ENCODE results near the gene KRTAP9-7. TPM values are rescaled to one million over a fixed set of nuclear protein-coding genes. Genes with fewer than 3 reads are reported as not detected.

KRTAP9-7 gene
- total RNA-seq, 1 donor from 2014 or later = not detected

DNA sequence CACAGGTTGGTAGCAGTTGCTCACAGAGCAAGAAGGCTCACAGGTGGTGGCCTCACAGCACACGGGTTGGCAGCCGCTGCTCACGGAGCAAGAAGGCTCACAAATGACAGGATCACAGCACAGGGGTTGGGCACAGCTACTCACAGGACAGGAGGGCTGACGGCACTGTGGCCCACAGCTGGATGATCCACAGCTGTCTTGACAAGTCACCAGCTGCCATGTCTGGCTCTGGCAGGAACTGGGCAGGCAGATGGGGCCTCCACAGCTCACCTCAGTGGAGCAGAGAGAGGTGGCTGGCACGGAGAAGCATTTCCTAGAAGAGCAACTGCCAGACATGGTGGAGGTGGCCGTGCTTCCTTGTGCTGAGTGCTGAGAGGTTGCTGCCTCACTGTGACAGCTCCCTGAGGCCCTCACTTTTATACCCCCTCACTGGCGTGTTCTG is 33.4 kb downstream of the KRTAP9-7 start, which contains the start of gene KRTAP16-1:
KRTAP16-1 (minus strand) TSS at position 392 of the 442 bp plus-strand sequence; CDS start at position 336, 56 bp downstream.
- Mint-ChIP-seq H3K4me3 (ENCODE audit: unreplicated experiment) (no peak within 1 kb of the TSS), H3K27me3 (ENCODE audit: unreplicated experiment) (no peaks in the 10 kb centered on the region), H3K4me1 (ENCODE audit: unreplicated experiment) (peaks cover 14% of the 10 kb centered on the region), H3K36me3 (ENCODE audit: unreplicated experiment) (no peaks in the 10 kb centered on the region), H3K9me3 (ENCODE audit: unreplicated experiment) (no peaks in the 10 kb centered on the region), H3K27ac (ENCODE audit: unreplicated experiment) (no peak within 1 kb of the TSS)
- TF ChIP-seq, protein P1, sequence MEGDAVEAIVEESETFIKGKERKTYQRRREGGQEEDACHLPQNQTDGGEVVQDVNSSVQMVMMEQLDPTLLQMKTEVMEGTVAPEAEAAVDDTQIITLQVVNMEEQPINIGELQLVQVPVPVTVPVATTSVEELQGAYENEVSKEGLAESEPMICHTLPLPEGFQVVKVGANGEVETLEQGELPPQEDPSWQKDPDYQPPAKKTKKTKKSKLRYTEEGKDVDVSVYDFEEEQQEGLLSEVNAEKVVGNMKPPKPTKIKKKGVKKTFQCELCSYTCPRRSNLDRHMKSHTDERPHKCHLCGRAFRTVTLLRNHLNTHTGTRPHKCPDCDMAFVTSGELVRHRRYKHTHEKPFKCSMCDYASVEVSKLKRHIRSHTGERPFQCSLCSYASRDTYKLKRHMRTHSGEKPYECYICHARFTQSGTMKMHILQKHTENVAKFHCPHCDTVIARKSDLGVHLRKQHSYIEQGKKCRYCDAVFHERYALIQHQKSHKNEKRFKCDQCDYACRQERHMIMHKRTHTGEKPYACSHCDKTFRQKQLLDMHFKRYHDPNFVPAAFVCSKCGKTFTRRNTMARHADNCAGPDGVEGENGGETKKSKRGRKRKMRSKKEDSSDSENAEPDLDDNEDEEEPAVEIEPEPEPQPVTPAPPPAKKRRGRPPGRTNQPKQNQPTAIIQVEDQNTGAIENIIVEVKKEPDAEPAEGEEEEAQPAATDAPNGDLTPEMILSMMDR (IDR thresholded peaks at IDR 0.05) = no peak
- DNase-seq (ENCODE audit: extremely low spot score, unreplicated experiment) = no peak

DNA sequence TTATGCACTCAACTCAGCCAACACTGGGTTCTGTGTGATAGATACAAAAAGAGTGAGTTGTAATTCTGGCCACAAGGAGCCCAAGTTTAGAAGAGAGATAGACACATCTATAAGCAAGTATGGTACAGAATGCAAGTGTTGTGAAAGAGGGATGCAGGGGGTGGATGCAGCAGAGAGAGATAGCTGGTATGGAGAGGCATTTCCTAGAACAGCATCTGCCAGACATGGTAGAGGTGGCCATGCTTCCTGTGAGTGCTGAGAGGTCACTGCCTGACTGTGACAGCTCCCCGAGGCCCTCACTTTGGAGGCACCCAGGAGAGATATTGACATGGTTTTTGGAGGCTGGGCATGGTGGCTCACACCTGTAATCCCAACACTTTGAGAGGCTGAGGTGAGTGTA is 35.6 kb downstream of the KRTAP9-7 start:
- Mint-ChIP-seq H3K36me3 (ENCODE audit: unreplicated experiment) (no peaks in the 10 kb centered on the region), H3K9me3 (ENCODE audit: unreplicated experiment) (no peaks in the 10 kb centered on the region), H3K4me1 (ENCODE audit: unreplicated experiment) (peaks cover 14% of the 10 kb centered on the region), H3K4me3 (ENCODE audit: unreplicated experiment) (no peak overlapping the region), H3K27ac (ENCODE audit: unreplicated experiment) (no peak overlapping the region), H3K27me3 (ENCODE audit: unreplicated experiment) (no peaks in the 10 kb centered on the region)
- DNase-seq (ENCODE audit: extremely low spot score, unreplicated experiment) = no peak
- TF ChIP-seq, protein P1 (IDR thresholded peaks at IDR 0.05) = no peak

GRCh38 chr17:41315204-41315794 is 39.8 kb downstream of the KRTAP9-7 start, which contains the start of gene KRTAP17-1:
TSS of gene KRTAP17-1 (minus strand) at chr17:41315710. CDS start at chr17:41315650, 60 bp downstream.
- Mint-ChIP-seq H3K4me1 (ENCODE audit: unreplicated experiment) (no peaks in the 10 kb centered on the region), H3K27me3 (ENCODE audit: unreplicated experiment) (no peaks in the 10 kb centered on the region), H3K9me3 (ENCODE audit: unreplicated experiment) (peaks cover 14% of the 10 kb centered on the region), H3K36me3 (ENCODE audit: unreplicated experiment) (no peaks in the 10 kb centered on the region), H3K27ac (ENCODE audit: unreplicated experiment) (no peak within 1 kb of the TSS), H3K4me3 (ENCODE audit: unreplicated experiment) (no peak within 1 kb of the TSS)
- DNase-seq (ENCODE audit: extremely low spot score, unreplicated experiment) = no peak
- TF ChIP-seq, protein P1 (IDR thresholded peaks at IDR 0.05) = no peak

DNA sequence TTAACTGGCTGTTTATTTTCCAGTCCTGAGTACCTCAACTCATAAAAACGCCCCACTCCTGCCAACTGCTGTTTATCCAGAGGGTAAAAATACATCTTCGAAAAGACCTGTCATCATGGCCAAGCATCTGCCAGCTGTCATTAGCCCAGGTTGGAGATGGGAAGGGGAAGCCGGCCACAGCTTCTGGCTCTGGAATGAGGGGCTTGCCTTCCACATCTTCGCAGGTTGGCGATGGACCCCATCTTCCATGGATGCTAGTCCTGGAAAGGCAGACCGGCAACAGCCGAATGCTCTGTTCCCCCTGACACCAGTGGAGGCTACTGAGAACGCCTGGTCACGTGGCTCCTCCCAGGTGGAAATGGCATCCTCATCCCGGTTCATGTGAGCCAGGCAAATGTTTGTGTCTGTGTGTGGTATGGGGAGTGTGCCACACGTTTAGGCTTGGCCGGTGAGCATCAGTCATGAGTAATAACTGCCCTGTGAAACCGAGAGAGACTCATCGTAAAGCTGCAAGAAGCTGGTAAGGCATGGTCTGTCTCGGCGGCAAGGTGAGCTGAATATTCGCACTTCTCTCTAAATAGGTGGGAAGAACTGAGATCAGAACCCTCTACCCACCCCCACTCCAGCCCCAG is 40.4 kb downstream of the KRTAP9-7 start:
- no peaks in the 10 kb centered on the region for H3K27me3 Mint-ChIP-seq (ENCODE audit: unreplicated experiment)
- no peak overlapping the region for H3K27ac Mint-ChIP-seq (ENCODE audit: unreplicated experiment)
- no peaks in the 10 kb centered on the region for H3K4me1 Mint-ChIP-seq (ENCODE audit: unreplicated experiment)
- DNase-seq (ENCODE audit: extremely low spot score, unreplicated experiment) = no peak
- H3K36me3 Mint-ChIP-seq (ENCODE audit: unreplicated experiment) = no peaks in the 10 kb centered on the region
- TF ChIP-seq, protein P1 (IDR thresholded peaks at IDR 0.05) = no peak
- H3K4me3 Mint-ChIP-seq (ENCODE audit: unreplicated experiment) = no peak overlapping the region
- peaks cover 20% of the 10 kb centered on the region for H3K9me3 Mint-ChIP-seq (ENCODE audit: unreplicated experiment)

- no peak overlapping the region for H3K27ac Mint-ChIP-seq (ENCODE audit: unreplicated experiment)
- H3K9me3 Mint-ChIP-seq (ENCODE audit: unreplicated experiment) = peaks cover 20% of the 10 kb centered on the region
- DNase-seq (ENCODE audit: extremely low spot score, unreplicated experiment) = no peak
- H3K4me3 Mint-ChIP-seq (ENCODE audit: unreplicated experiment) = no peak overlapping the region
- H3K36me3 Mint-ChIP-seq (ENCODE audit: unreplicated experiment) = no peaks in the 10 kb centered on the region
- H3K27me3 Mint-ChIP-seq (ENCODE audit: unreplicated experiment) = no peaks in the 10 kb centered on the region
- peaks cover 3% of the 10 kb centered on the region for H3K4me1 Mint-ChIP-seq (ENCODE audit: unreplicated experiment)
- TF ChIP-seq, protein P1 (IDR thresholded peaks at IDR 0.05) = no peak
These were observed 42.7 kb downstream of the KRTAP9-7 start for GRCh38 chr17:41318231-41318630.
